ENCODE results near the gene ZNF646.

- TF ChIP-seq CTCF (IDR thresholded peaks at IDR 0.05; ENCODE audit: borderline replicate concordance, extremely low read depth, low read length, poor library complexity, severe bottlenecking): no peak
- no peak for TF ChIP-seq EZH2 (IDR thresholded peaks at IDR 0.05; ENCODE audit: borderline replicate concordance, low read depth, low read length, severe bottlenecking)
These were observed 8.3 kb downstream of the ZNF646 start for GRCh38 chr16:31082368-31083045.
